Neural cell (in vitro differentiated cells): ENCODE data around the gene DHPS. TPM values are rescaled to one million over a fixed set of nuclear protein-coding genes. Genes with fewer than 3 reads are reported as not detected.

ENCODE experiments used
- H2AFZ ChIP-seq: fragments of 200-600, 300-800 bp; sonication (generic), shearing (Covaris generic); 2 replicates; pipeline ENCODE4 v1.6.0; 2014; ENCODE audit warnings: low read depth, mild to moderate bottlenecking, antibody characterized with exemption, low read length, moderate library complexity
- H3F3A ChIP-seq: fragments of 200-600 bp; shearing (Covaris generic); 2 replicates; pipeline ENCODE4 v1.6.1; 2016; ENCODE audit warnings: mild to moderate bottlenecking, moderate library complexity, mixed read lengths, antibody characterized with exemption, low read length; ENCODE audit not compliant: insufficient read depth, poor library complexity, severe bottlenecking
- H3K27ac ChIP-seq: fragments of 200-600, 300-800 bp; sonication (generic), shearing (Covaris generic); 2 replicates; pipeline ENCODE4 v1.5.1; 2014; ENCODE audit warnings: mild to moderate bottlenecking, low read length, moderate library complexity
- H3K27me3 ChIP-seq: fragments of 300-800, 200-600 bp; sonication (generic), shearing (Covaris generic); 2 replicates; pipeline ENCODE4 v1.6.0; 2014; ENCODE audit warnings: mild to moderate bottlenecking, low read depth, low read length, moderate library complexity; ENCODE audit not compliant: insufficient read depth
- H3K36me3 ChIP-seq: fragments of 300-800, 200-600 bp; sonication (generic), shearing (Covaris generic); 2 replicates; pipeline ENCODE4 v1.5.1; 2014; ENCODE audit warnings: mild to moderate bottlenecking, antibody characterized with exemption, low read length, moderate library complexity; ENCODE audit not compliant: insufficient read depth
- H3K4me2 ChIP-seq: fragments of 300-800, 200-600 bp; sonication (generic), shearing (Covaris generic); 2 replicates; pipeline ENCODE4 v1.6.0; 2014; ENCODE audit warnings: mild to moderate bottlenecking, low read length
- H3K4me3 ChIP-seq: fragments of 300-800, 200-600 bp; sonication (generic), shearing (Covaris generic); 2 replicates; pipeline ENCODE4 v1.5.1; 2014; ENCODE audit warnings: mild to moderate bottlenecking, low read length, moderate library complexity
- H3K79me2 ChIP-seq: fragments of 200-600 bp; shearing (Covaris generic); replicated peaks from 2 replicates; pipeline ENCODE4 v1.6.0; 2014; ENCODE audit warnings: mild to moderate bottlenecking, low read length, moderate library complexity; ENCODE audit not compliant: insufficient read depth
- H3K9ac ChIP-seq: fragments of 300-800, 200-600 bp; sonication (generic), shearing (Covaris generic); 2 replicates; pipeline ENCODE4 v1.6.1; 2016; ENCODE audit warnings: mild to moderate bottlenecking, low read length, mixed read lengths
- H3K9me2 ChIP-seq: fragments of 200-600 bp; shearing (Covaris generic); 2 replicates; pipeline ENCODE4 v1.6.1; 2016; ENCODE audit warnings: mild to moderate bottlenecking, low read length, mixed read lengths; ENCODE audit not compliant: insufficient read depth
- H3K9me3 ChIP-seq: fragments of 200-600, 300-800 bp; sonication (generic), shearing (Covaris generic); 2 replicates; pipeline ENCODE4 v1.6.1; 2016; ENCODE audit warnings: mild to moderate bottlenecking, mixed run types, low read length, moderate library complexity, mixed read lengths
- H4K20me1 ChIP-seq: fragments of 200-600 bp; shearing (Covaris generic); 2 replicates; pipeline ENCODE4 v1.6.1; 2016; ENCODE audit warnings: mild to moderate bottlenecking, mixed run types; ENCODE audit not compliant: insufficient read depth
- CTCF ChIP-seq: fragments of 450-650 bp; IDR thresholded peaks from 2 replicates; pipeline ENCODE4 v1.5.1; 2014; ENCODE audit warnings: antibody characterized with exemption, mild to moderate bottlenecking, moderate library complexity; ENCODE audit not compliant: poor library complexity, severe bottlenecking
- EP300 ChIP-seq: fragments of 450-650 bp; conservative IDR thresholded peaks from 2 replicates; pipeline ENCODE4 v1.6.1; 2014; ENCODE audit warnings: antibody characterized with exemption, mild to moderate bottlenecking, moderate library complexity; ENCODE audit not compliant: poor library complexity, severe bottlenecking
- EZH2 ChIP-seq: fragments of 200-600, 300-800 bp; shearing (Covaris generic), sonication (generic); IDR thresholded peaks from 2 replicates; pipeline ENCODE4 v1.6.1; 2014; ENCODE audit warnings: antibody characterized with exemption, low read length, borderline replicate concordance, mild to moderate bottlenecking; ENCODE audit not compliant: insufficient read depth, poor library complexity, severe bottlenecking
- MXI1 ChIP-seq: fragments of 450-650 bp; conservative IDR thresholded peaks from 2 replicates; pipeline ENCODE4 v1.6.1; 2014; ENCODE audit warnings: antibody characterized with exemption, mild to moderate bottlenecking; ENCODE audit not compliant: poor library complexity, severe bottlenecking
- POLR2AphosphoS5 ChIP-seq: IDR thresholded peaks from 2 replicates; pipeline ENCODE4 v1.6.1; 2012
- RAD21 ChIP-seq: fragments of 450-650 bp; conservative IDR thresholded peaks from 2 replicates; pipeline ENCODE4 v1.6.1; 2014; ENCODE audit warnings: antibody characterized with exemption, mild to moderate bottlenecking, moderate library complexity
- REST ChIP-seq: IDR thresholded peaks from 2 replicates; pipeline ENCODE4 v1.6.1; 2012; ENCODE audit warnings: borderline replicate concordance
- SMC3 ChIP-seq: fragments of 450-650 bp; conservative IDR thresholded peaks from 2 replicates; pipeline ENCODE4 v1.6.1; 2014; ENCODE audit warnings: antibody characterized with exemption, mild to moderate bottlenecking, moderate library complexity; ENCODE audit not compliant: poor library complexity
- TAF1 ChIP-seq: IDR thresholded peaks from 2 replicates; pipeline ENCODE4 v1.6.1; 2012; ENCODE audit warnings: low read depth
- polyA plus RNA-seq: library from polyadenylated mRNA; depleted of rRNA; stranded (reverse); fragments of >200 nt; gene quantifications from 2 replicates; pipeline ENCODE4 v1.2.3, GENCODE V29; 2014

DHPS gene
- polyA plus RNA-seq, 1 donor from 2014 or later = 239 TPM

GRCh38 chr19:12652219-12652618, 29.5 kb downstream of the DHPS start:
- no peaks in the 10 kb centered on the region for H4K20me1 ChIP-seq
- H3K79me2 ChIP-seq = no peaks in the 10 kb centered on the region
- TF ChIP-seq POLR2AphosphoS5 (no peak), REST (no peak), MXI1 (no peak), EP300 (no peak), TAF1 (no peak), RAD21 (no peak), EZH2 (no peak), SMC3 (no peak), CTCF (no peak)
- no peak overlapping the region for H3K27ac ChIP-seq
- H3K9ac ChIP-seq = no peak overlapping the region
- H3F3A ChIP-seq = no peaks in the 10 kb centered on the region
- no peaks in the 10 kb centered on the region for H3K9me3 ChIP-seq
- H3K9me2 ChIP-seq = no peaks in the 10 kb centered on the region
- no peak overlapping the region for H3K4me2 ChIP-seq
- no peaks in the 10 kb centered on the region for H3K36me3 ChIP-seq
- no peaks in the 10 kb centered on the region for H3K27me3 ChIP-seq
- no peak overlapping the region for H2AFZ ChIP-seq
- H3K4me3 ChIP-seq = no peak overlapping the region

GRCh38 chr19:12649941-12650340, 31.7 kb downstream of the DHPS start:
- Histone ChIP-seq H3K9me2 (no peaks in the 10 kb centered on the region), H3K4me3 (no peak overlapping the region), H3K4me2 (no peak overlapping the region), H3K27ac (no peak overlapping the region), H3K9me3 (no peaks in the 10 kb centered on the region), H4K20me1 (no peaks in the 10 kb centered on the region), H3F3A (no peaks in the 10 kb centered on the region), H2AFZ (no peak overlapping the region), H3K9ac (no peak overlapping the region), H3K36me3 (no peaks in the 10 kb centered on the region), H3K79me2 (no peaks in the 10 kb centered on the region), H3K27me3 (no peaks in the 10 kb centered on the region)
- TF ChIP-seq EP300 = no peak
- no peak for TF ChIP-seq REST
- TF ChIP-seq SMC3 = no peak
- TF ChIP-seq EZH2 = no peak
